GF-D8 (cell line): Measurements from ENCODE around the gene CREM.
A peak's percentile ranks its signal among the peaks of the same experiment; 100 is the strongest.
"Not testable (repeated sequence)": the region's sequence is repeated elsewhere in the genome, so short reads cannot be mapped to it uniquely, and the experiment has no call there.

ENCODE experiments used
- DNase-seq: peaks from one replicate; lab custom pipeline; 2025; lab: John Stamatoyannopoulos, UW

CREM gene

GRCh38 chr10:35126530-35127288 is at the start of gene CREM:
Gene CREM, plus strand, starts transcription at chr10:35126846. Its CDS starts 10,990 bp downstream, at chr10:35137836.
- DNase-seq: peak; percentile 89

DNA sequence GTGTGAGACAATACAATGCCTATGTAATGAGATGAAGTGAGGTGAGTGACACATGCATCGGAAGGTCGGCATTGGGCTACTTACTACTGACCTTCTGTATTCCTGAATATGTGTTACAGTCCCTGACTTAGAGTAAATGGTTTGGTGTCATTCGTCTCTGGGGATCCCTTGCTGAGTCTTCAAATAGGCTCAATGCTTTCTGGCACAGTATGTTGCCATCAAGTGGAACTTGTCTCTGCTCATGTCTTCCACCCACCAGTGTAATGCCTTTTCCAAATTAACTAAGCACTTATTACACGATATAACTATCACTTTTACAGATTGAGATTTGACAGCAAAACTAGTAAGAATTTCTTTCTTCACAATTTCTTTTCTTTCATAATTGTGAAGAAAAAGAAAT is 47.4 kb upstream of the CREM start:
- no peak for DNase-seq

DNA sequence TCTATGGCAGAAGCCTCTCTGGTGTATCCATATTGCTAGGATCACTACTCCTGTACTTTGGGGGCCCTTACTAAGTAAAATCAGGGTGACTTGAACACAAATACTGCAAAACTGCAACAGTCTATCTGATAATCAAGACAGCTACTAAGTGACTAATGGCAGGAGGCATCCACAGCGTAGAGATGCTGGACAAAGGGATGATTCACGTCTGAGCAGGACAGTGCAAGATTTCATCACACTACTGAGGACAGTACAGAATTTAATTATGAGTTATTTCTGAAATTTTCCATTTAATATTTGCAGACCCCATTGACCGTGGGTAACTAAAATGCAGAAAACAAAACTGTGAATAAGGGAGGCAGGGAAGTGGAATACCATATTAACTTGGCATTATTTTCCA is 46.9 kb upstream of the CREM start:
- no peak for DNase-seq

DNA sequence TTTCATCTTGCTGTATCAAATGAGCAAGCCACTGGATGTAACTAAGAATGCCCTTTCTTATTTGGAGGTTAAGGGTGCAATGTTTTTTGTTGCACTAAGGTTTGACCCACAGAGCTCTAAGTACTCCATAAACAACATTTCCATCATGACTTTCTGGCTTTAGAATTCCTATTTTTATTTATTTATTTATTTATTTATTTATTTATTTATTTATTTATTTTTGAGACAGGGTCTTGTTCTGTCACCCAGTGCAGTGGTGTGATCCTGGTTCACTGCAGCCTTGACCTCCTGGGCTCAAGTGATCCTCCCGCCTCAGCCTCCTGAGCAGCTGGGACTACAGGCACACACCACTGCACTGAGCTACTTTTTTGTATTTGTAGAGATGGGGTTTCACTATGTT is 46.4 kb upstream of the CREM start:
- DNase-seq: not testable (repeated sequence)

GRCh38 chr10:35083242-35083641 is 43.4 kb upstream of the CREM start:
- DNase-seq: no peak

GRCh38 chr10:35089611-35090161 is 37.0 kb upstream of the CREM start:
- DNase-seq: no peak

DNA sequence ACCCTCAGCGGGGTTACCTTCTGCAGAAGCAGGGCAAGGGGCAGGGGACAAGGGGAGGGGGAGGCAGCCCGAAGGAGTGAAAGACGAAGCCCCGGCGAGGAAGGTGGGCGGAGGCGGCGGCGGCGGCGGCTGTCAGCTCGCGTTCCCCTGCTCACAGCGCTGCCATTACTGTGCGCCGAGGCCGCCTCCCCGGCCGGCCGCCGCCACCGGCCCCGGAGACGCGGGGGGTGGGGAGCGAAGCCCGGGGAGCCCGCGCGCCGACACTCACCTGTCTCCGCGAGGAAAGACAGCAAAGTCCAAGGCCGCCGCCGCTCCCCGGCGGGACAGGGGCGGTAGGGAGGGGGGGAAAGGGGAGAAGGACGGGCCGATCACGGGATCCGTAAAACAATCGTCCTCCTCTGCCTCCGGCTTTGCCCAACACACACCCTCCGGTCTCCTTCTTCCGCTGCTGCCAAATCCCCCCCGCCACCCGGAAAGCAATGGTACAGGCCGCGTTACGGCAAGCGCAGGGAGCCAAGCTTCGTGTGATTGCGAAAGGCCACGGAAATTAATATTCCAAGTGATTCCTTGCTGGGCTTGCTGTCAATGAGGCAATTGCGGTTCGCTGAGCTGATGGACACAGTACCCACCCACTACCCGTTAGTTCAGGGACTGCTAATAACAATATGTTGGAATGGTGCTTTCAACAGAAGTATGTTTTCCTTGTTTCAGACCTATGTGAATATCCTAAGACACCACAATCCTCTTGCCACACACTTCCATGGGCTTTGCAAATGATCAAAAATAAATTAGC is 36.3 kb upstream of the CREM start, which contains the start of gene CUL2:
Gene CUL2 (minus strand): TSS at position 180 of the 793 bp plus-strand sequence. CDS start 19,024 bp downstream, outside the sequence.
- DNase-seq: peak; percentile 77

- peak; percentile 2 for DNase-seq
These were observed 34.5 kb upstream of the CREM start for GRCh38 chr10:35091994-35092790.

- peak; percentile 26 for DNase-seq
These were observed 33.8 kb upstream of the CREM start for GRCh38 chr10:35092851-35093250.

- DNase-seq: no peak
These were observed 30.3 kb upstream of the CREM start for GRCh38 chr10:35096312-35096711.

DNA sequence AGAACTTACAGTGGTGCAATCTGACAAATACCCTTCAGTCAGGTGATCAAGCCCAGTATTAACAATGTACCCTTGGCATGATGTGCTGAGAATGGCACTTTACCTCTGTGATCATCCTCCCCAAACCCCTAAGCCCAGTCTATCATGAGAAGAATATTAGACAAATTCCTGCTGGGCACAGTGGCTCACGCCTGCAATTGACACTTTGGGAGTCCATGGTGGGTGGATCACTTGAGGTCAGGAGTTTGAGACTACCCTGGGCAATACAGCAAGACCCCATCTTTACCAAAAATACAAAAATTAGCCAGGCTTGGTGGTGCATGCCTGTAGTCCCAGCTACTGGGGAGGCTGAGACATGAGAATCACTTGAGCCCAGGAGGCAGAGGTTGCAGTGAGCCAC is 29.1 kb upstream of the CREM start:
- no peak for DNase-seq

DNA sequence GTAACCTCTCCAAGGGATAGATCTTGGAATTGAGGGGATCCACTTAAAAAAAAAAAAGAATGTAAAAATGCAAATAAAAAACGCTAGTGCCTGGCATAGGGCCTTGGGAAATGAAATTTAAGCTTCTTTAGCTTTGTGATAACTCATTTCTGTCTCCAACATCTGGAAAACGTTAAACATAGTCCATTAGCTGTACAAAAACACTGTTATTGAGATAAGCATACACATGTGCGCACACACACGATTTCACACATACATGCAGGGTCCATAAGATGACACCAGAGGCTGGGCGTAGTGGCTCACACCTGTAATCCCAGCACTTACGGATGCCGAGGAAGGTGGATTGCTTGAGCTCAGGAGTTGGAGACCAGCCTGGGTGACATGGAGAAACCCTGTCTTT is 22.8 kb upstream of the CREM start:
- no peak for DNase-seq

DNA sequence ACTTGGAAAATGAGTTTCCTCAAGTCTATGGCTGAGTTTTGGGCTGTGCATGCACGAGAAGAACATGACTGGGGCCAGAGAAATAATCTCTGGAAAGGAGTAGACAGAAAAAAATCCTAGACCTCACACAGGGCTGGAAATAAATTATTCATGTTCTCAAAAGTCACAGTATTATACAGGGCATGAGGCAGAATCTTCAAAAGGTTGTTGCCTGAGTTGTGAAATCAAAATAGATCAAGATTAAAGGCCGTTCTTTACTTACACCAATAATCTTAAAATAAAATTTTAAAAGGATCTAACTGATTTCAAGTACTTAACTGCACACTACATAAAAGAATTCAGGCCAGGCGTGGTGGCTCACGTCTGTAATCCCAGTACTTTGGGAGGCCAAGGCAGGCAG is 14.1 kb upstream of the CREM start:
- DNase-seq: no peak

GRCh38 chr10:35119378-35119777 is 7.3 kb upstream of the CREM start:
- no peak for DNase-seq

DNA sequence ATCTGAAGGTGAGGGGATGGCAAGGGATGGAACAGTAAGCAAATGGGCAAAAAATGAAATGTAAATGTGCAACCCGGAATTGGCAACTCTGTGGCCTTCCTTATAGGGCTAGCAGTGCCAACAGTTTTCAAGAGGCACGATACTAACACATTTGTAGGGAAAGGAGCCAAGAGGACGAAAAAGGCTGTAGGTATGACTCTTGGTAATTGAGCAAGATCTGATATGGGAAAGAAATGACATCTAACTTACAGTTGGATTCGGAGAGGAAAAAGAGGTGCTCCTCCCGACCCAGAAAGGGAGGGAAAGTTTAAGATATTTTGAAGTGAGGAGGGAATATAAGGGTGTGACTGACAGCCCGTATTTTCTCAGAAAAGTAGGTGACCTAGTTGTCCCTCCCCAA is 2.1 kb upstream of the CREM start:
- no peak for DNase-seq

DNA sequence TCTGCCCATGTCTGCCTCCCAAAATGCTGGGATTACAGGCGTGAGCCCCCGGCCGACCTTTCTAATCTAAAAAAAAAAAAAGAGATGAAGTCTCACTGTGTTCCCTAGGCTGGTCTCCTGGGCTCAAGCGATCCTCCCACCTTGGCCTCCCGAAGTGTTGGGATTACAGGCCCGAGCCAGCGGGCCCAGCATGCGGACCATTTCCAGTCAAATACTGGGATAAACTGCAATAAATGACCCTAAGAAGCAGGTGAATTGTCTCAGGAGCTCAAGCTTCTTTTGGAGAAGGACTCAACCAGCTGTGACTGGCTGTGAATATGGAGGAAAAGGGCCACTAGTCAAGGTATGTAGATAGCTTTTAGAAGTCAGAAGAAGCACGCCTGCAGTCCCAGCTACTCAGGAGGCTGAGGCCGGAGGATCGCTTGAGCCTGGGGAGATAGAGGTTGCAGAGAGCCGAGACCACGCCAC is 550 bp upstream of the CREM start:
- DNase-seq: no peak

GRCh38 chr10:35127289-35127891 is 744 bp downstream of the CREM start:
- no peak for DNase-seq

DNA sequence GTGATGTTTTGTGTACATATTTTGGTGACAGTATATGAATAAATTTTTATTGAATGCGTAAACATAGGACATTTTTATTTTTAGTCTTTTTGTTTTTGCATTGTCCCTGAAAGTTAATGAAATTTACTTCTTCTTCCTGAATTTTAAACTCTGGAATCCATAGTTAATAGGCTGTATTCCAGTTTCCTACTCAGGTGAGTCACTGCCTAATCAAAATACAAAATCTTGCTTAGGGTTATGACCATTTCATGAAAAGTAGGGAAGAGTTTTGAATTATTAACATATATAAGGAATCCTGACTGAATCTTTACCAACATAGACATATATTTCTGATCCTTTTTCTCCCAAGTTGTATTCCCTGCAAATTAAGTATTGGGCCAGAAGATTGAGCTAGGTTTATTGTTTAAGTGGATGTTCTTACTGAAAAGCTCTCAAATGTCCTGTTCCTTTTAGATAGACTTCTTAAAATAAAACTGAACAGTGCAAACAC is 2.6 kb downstream of the CREM start:
- DNase-seq: no peak

DNA sequence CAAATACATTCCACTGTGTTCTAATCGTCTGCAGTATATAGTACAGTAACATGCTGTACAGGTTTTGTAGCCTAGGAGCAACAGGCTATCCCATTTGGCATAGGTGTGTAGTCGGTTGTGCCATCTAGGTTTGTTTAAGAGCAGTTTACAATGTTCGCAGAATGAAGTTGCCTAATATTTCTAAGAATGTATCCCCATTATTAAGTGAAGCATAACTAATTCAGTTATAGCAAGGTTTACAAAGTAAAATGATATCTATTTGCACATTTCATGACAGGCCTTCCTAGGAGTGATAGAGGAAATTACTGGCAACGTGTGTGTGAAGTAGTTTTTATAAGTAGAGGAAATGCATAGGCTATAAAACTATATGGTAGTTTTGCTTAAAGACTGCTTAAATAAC is 4.0 kb downstream of the CREM start:
- peak; percentile 30 for DNase-seq

DNA sequence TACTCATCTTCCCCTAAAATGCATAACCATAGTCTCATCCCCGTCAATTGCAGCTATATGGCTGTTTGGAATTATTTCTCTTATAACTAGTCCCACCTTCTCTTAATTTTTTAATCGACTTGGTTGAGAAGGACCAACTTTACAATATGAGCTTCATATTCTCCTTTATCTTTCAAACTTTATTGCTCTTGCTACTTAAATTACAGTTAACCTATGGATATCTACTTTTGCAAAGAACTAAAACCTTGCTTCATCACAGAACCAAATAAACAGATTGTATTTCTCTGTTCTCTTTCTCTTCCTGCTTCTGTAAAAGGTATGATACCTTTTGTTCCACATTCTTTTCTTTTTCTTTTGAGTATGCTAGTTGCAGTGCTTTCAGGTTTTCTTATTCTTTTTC is 6.1 kb downstream of the CREM start:
- no peak for DNase-seq

DNA sequence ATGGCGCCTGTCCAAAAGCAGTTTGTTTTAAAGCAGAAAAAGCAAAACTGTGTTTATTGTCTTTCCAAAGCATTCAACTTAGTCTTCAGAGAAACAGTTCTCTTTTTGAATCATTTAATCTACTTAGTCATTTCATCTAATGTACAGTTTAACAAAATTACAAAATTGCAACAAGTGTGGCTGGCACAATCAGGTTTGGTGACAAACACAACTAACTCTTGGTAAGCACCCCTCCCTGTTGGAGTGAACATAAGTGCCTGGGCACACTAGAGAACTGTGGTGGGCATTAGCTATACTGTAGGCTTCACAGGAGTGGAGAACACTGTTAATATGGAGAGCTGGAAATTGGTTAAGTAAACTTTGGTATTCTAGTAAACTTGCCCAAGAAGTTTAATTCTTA is 6.9 kb downstream of the CREM start:
- no peak for DNase-seq
